Spleen (tissue), 7 donors: ENCODE results near the gene SLC4A8.

Experiments
- POLR2A ChIP-seq, 3 donors: fragments of 450-650 bp; IDR thresholded peaks; one replicate each; pipeline ENCODE4 v1.5.1; 2017; ENCODE audit warnings: antibody characterized with exemption in 3 of 3, mild to moderate bottlenecking in 1 of 3
- POLR2AphosphoS5 ChIP-seq, 3 donors: sonication (generic); formaldehyde crosslinking; IDR thresholded peaks; one replicate each; pipeline ENCODE4 v1.5.1; 2017; ENCODE audit warnings: antibody characterized with exemption in 3 of 3
- TF ChIP-seq, protein P1 (sequence below), 11 experiments: fragments of 200-600 bp in 7 of 11; fragments of 450-650 bp in 4 of 11; sonication (generic) in 4 of 11; IDR thresholded peaks in 8 of 11; conservative IDR thresholded peaks in 3 of 11; 1 replicate in 7 of 11; 2 replicates in 4 of 11; pipeline versions ENCODE4 v1.4.0 to v1.8.0; 2016 to 2021; ENCODE audit warnings: antibody characterized with exemption in 11 of 11, inconsistent platforms in 4 of 11, mild to moderate bottlenecking in 1 of 11
- donor health status: DM: no; HTN: no; CAD: no; lungs with moderate emphysema.
- donor health status: DM: no; HTN: no; CAD: no.
- donor health status: DM: no; HTN: no; CAD: no.

DNA sequence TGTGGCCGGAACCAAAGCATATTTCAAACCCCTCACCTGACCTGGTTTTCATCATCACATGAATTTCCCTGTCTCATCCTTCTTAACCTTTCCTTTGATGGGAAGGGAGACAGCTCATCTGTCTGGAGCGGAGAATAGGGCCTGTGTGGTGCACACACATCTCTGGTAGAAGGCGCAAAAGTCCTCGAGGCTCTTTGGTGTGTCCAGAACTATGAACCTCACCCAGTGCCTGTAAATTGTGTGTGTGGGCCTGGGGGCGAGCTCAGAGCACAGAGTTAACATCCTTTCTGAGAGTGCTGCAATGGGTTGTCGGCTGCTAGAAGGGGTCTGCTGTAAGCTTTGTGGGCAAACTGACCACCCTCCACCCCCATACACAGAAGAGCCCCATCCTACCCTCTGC is 34.2 kb upstream of the SLC4A8 start:
- TF ChIP-seq, protein P1, sequence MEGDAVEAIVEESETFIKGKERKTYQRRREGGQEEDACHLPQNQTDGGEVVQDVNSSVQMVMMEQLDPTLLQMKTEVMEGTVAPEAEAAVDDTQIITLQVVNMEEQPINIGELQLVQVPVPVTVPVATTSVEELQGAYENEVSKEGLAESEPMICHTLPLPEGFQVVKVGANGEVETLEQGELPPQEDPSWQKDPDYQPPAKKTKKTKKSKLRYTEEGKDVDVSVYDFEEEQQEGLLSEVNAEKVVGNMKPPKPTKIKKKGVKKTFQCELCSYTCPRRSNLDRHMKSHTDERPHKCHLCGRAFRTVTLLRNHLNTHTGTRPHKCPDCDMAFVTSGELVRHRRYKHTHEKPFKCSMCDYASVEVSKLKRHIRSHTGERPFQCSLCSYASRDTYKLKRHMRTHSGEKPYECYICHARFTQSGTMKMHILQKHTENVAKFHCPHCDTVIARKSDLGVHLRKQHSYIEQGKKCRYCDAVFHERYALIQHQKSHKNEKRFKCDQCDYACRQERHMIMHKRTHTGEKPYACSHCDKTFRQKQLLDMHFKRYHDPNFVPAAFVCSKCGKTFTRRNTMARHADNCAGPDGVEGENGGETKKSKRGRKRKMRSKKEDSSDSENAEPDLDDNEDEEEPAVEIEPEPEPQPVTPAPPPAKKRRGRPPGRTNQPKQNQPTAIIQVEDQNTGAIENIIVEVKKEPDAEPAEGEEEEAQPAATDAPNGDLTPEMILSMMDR (IDR thresholded peaks at IDR 0.05 in 8 of 11, conservative IDR thresholded peaks at IDR 0.05 in 3 of 11) = no peak
- TF ChIP-seq POLR2A (IDR thresholded peaks at IDR 0.05) (no peak), POLR2AphosphoS5 (IDR thresholded peaks at IDR 0.05) (no peak)
